ENCODE results near the gene PRKAR1A.

Gene PRKAR1A

GRCh38 chr17:68594552-68594951, 82.3 kb downstream of the PRKAR1A start:
- DNase-seq = no peak
- no peak overlapping the region for H3K27ac ChIP-seq
- no peak for TF ChIP-seq CTCF (IDR thresholded peaks at IDR 0.05)
- H3K4me3 ChIP-seq = no peak overlapping the region
- peaks cover 0 to 3% (median under 1%) of the 10 kb centered on the region in 4 donors for H3K4me1 ChIP-seq
- no peaks in the 10 kb centered on the region for H3K36me3 ChIP-seq
- intact Hi-C loops (cut with DNase I; ENCODE audit: low total_unique reads) = no loop called here
- no peaks in the 10 kb centered on the region for H3K9me3 ChIP-seq
- peaks cover 0 to 18% of the 10 kb centered on the region in 2 donors for H3K27me3 ChIP-seq

- Histone ChIP-seq H3K4me1 (peaks cover 0 to 11% (median 10%) of the 10 kb centered on the region in 4 donors), H3K4me3 (no peak overlapping the region), H3K9me3 (no peaks in the 10 kb centered on the region), H3K36me3 (no peaks in the 10 kb centered on the region), H3K27me3 (peaks cover 0 to 28% of the 10 kb centered on the region in 2 donors), H3K27ac (no peak overlapping the region)
- intact Hi-C loops (cut with DNase I; ENCODE audit: low total_unique reads) = no loop called here
- DNase-seq = peak; percentile 74 to 77
- no peak for TF ChIP-seq CTCF (IDR thresholded peaks at IDR 0.05)
These were observed 83.3 kb downstream of the PRKAR1A start for GRCh38 chr17:68595496-68595895.

GRCh38 chr17:68595986-68596385, 83.8 kb downstream of the PRKAR1A start:
- no peak for TF ChIP-seq CTCF (IDR thresholded peaks at IDR 0.05)
- H3K9me3 ChIP-seq = no peaks in the 10 kb centered on the region
- H3K36me3 ChIP-seq = no peaks in the 10 kb centered on the region
- H3K27me3 ChIP-seq = peaks cover 0 to 33% of the 10 kb centered on the region in 2 donors
- no peak for DNase-seq
- H3K27ac ChIP-seq = no peak overlapping the region
- no peak overlapping the region for H3K4me3 ChIP-seq
- peaks cover 0 to 16% (median 13%) of the 10 kb centered on the region in 4 donors for H3K4me1 ChIP-seq
- intact Hi-C loops (cut with DNase I; ENCODE audit: low total_unique reads) = no loop called here

- no peak overlapping the region for H3K27ac ChIP-seq
- intact Hi-C loops (cut with DNase I; ENCODE audit: low total_unique reads) = no loop called here
- H3K4me3 ChIP-seq = no peak overlapping the region
- H3K27me3 ChIP-seq = peaks cover 0 to 33% of the 10 kb centered on the region in 2 donors
- DNase-seq = no peak
- TF ChIP-seq CTCF (IDR thresholded peaks at IDR 0.05) = no peak
- peaks cover 0 to 20% (median 16%) of the 10 kb centered on the region in 4 donors for H3K4me1 ChIP-seq
- H3K9me3 ChIP-seq = no peaks in the 10 kb centered on the region
- no peaks in the 10 kb centered on the region for H3K36me3 ChIP-seq
These were observed 84.2 kb downstream of the PRKAR1A start for GRCh38 chr17:68596411-68596945.

GRCh38 chr17:68598074-68598473, 85.8 kb downstream of the PRKAR1A start:
- Histone ChIP-seq H3K9me3 (no peaks in the 10 kb centered on the region), H3K27me3 (peaks cover 0 to 37% of the 10 kb centered on the region in 2 donors), H3K4me1 (peaks cover 0 to 24% (median 16%) of the 10 kb centered on the region in 4 donors), H3K36me3 (no peaks in the 10 kb centered on the region), H3K27ac (no peak overlapping the region), H3K4me3 (no peak overlapping the region)
- DNase-seq = no peak
- no peak for TF ChIP-seq CTCF (IDR thresholded peaks at IDR 0.05)
- intact Hi-C loops (cut with DNase I; ENCODE audit: low total_unique reads) = no loop called here

GRCh38 chr17:68598545-68598961, 86.3 kb downstream of the PRKAR1A start:
- H3K4me3 ChIP-seq = no peak overlapping the region
- intact Hi-C loops (cut with DNase I; ENCODE audit: low total_unique reads) = no loop called here
- DNase-seq = no peak
- H3K27ac ChIP-seq = no peak overlapping the region
- no peaks in the 10 kb centered on the region for H3K36me3 ChIP-seq
- H3K27me3 ChIP-seq = peaks cover 0 to 37% of the 10 kb centered on the region in 2 donors
- no peaks in the 10 kb centered on the region for H3K9me3 ChIP-seq
- no peak for TF ChIP-seq CTCF (IDR thresholded peaks at IDR 0.05)
- peaks cover 0 to 24% (median 15%) of the 10 kb centered on the region in 4 donors for H3K4me1 ChIP-seq

All from tibial artery (tissue), 4 donors.